ENCODE measurements around the gene SLC2A6.

SLC2A6 gene

DNA sequence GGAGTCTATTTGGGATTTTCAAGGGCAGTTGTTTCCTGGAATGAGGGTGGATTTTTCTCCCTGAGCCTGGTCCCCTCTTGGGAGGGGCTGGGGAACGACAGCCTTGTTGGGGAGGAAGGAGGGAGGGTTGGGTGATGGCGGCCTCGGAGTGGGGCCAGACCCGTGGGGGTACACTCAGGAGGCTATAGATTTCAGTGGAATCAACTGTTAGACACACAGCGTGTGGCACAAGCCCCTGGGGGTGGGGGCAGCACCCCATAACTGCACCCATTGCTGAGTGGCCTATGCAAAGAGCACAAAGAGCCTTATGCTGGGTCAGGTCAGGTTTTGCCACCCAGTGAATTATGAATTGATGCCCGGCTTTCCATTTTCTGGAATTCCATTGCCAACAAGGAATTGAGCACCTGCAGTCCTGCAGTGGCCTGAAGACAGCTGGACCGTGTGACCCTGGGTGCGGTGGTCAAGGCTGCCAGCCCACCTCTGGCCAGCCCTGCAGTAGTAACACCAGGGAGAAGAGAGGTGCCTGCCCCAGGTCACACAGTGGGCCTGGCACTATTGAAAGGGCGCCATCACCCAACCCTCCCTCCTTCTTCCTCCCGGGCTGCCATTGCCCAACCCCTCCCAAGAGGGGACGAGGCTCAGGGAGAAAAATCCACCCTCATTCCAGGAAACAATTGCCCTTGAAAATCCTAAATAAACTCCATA is 37.5 kb upstream of the SLC2A6 start:
- no peak for DNase-seq (ENCODE audit: low read depth in 2 of 2)

DNA sequence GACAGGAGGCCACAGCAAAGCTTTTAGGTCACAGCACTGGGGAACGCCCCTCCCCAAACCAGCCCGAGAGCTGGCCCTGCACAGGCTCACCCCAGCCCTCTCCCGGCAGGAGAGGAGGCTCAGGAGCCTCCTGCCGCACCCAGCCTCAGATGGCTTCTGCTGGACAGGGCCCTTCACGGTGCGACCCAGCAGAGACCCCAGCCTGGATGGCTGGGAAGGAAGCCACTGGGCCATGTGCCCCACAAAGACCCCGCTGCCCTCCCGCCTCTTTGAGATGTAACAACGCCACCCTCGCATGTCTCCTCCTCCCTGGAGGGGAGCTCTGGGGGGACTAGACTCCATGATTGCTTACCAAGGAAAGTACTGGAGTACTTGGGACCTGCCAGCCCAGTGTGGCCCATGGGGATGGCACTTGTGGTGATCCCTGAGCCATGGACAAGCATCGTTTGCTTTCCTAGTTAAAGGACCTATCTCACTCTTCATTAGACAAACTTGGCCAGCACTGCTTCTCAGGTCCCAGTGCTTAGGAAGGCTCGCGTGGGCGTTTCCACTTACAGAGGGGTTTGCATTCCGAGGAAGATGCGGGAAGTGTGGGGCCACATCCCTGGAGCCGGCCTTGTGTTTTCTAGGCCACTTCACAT is 36.8 kb upstream of the SLC2A6 start:
- no peak for DNase-seq (ENCODE audit: low read depth in 2 of 2)

DNA sequence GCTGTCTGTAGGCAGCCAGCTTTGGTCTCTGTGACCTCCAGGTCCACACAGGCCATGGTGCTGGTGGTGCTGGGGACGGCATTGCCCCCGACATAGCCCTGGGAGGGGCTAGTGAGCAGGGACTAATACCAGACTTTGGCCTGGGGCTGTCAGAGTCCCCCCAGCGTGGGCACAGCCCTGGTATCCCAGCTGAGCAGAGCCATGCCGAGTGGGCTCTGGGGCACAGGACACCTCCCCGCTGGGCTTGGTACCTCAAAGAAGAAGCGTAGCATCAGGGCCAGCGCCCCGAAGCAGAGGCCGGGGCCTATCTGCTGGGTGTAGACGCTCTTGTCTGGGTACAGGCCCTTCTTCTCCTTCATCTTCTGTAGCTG is 36.3 kb upstream of the SLC2A6 start:
- no peak for DNase-seq (ENCODE audit: low read depth in 2 of 2)

DNA sequence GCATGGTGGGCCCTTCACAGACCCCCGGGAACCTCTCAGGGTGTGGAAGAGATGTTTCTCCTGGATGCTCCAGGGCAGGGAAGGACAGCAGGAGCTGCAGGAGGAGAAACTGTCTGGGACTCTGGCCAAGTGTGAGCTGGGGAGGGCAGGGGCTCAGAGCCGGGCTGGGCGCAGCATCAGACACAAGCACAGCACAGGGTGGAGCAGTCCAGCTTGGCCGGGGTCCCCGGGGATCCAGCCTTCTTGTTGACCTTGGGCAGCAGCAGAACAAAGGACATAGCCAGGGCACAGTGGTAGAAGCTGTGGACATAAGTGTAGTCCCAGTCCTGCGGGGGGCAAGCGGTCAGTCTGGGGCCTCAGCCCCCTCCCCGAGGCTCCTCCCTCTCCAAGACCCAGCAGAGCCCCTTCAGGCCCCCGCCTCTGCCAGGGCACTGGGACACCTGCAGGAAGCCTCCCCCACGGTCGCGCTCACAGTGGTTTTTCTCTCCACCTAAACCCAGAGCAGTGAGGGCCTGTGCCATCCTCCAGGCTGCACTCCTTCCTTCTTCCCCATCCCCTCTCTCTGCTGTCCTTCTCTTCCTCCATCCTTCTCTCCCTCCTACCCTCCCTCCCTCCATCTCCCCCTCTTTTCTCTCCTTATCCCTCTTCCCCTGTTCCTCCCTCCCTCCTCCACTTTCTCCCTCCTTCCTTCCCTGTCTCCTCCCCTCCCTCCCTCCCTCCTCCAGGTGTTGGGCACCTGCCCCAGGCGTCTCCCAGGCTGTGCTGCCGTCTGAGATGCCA is 35.8 kb upstream of the SLC2A6 start:
- no peak for DNase-seq (ENCODE audit: low read depth in 2 of 2)

DNA sequence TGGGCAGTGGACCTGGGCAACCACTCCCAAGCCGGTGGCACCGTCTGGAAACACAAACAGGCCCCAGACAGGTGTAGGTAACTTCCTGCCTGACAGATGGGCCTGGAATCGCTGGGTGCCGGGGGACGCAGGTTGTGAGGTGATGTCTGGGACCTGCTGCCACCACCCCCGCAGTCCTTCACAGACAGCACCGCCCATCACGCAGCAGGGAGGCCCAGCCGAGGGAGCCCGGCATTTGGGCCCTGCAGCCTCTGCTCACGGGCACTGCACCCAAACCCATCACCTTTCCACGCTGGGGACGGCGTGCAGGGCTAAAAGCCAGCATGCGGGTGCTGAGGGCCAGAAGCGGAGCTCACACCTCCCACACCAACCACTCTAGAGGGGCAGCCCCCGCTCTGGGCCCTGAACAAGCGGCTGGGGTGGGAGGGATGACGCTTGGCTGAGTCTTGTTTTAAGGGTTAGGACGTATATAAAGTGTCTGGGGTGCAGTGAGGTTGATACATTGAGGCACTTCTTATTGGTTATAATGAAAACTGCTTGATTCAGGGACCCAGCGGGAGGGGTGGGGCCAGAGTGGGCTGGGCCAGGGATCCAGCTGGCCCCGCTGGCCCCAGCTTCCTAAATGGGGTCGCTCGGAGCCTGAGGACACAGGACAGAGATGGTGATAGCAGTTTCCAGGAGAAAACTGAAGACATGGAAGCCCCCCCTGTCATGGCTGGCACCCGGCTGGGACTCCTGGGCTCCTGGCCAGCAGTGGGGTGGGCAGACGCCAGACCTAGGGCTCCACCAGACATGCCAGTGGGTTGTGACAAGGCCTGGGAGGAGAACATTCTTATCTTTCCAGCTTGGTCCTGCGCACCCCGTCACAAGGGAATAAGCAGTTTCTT is 34.6 kb upstream of the SLC2A6 start:
- no peak for DNase-seq (ENCODE audit: low read depth in 2 of 2)

GRCh38 chr9:133512253-133513213 is 33.6 kb upstream of the SLC2A6 start:
- no peak for DNase-seq (ENCODE audit: low read depth in 2 of 2)

DNA sequence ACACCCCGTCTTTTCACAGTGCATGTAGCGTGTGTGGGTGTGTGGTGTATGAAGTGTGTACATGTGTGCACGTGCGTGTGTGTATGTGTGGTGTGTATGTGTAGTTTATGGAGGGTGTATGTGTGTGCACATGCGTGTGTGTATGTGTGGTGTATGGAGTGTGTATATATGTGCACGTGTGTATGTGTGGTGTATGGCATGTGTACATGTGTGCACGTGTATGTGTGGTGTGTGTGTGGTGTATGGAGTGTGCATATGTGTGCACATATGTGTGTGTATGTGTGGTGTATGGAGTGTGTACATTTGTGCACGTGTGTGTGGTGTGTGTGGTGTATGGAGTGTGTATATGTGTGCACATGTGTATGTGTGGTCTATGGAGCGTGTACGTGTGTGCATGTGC is 32.7 kb upstream of the SLC2A6 start:
- no peak for DNase-seq (ENCODE audit: low read depth in 2 of 2)

GRCh38 chr9:133510926-133511505 is 32.1 kb upstream of the SLC2A6 start:
- no peak for DNase-seq (ENCODE audit: low read depth in 2 of 2)

GRCh38 chr9:133509179-133510083 is 30.5 kb upstream of the SLC2A6 start:
- DNase-seq (ENCODE audit: low read depth in 2 of 2) = no peak

DNA sequence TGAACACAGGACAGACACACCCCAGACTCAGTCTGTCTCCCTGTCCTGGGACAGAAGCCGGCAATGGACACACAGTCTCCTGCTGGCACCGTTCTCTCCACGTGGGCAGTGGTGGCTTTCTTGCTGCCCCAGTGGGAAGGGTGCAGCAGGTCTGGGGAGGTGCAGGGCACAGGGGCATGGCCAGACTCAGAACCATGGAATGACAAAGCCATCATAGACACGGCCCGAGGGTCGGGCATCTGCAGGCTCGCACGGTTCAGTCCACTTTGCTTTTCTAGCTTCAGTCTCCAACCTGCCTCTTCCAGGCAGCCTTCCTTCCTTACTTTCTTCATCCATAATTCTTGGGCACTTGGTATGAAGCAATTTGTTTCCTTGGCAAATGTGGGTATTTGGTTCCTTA is 29.1 kb upstream of the SLC2A6 start:
- no peak for DNase-seq (ENCODE audit: low read depth in 2 of 2)

- DNase-seq (ENCODE audit: low read depth in 2 of 2) = no peak
Observed at GRCh38 chr9:133507246-133507965, 28.5 kb upstream of the SLC2A6 start.

DNA sequence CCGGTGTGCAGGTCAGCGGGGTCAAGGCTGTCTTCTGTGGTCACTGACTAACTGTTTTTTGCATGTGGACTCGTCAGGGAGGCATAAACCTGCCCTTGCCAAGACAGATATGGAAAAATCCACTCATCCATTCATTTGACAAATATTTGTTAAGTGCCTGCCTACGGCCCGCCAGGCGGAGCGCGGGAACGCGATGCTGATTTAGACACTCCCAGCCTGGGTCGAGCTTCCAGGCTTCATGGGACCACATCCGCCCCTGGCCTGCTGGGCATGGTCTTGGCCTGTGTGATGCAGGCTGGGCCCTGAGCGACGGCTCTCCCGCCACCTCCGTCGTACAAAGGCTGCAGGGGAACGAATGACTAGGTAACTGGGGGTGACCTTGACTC is 27.7 kb upstream of the SLC2A6 start:
- DNase-seq (ENCODE audit: low read depth in 2 of 2) = no peak

DNA sequence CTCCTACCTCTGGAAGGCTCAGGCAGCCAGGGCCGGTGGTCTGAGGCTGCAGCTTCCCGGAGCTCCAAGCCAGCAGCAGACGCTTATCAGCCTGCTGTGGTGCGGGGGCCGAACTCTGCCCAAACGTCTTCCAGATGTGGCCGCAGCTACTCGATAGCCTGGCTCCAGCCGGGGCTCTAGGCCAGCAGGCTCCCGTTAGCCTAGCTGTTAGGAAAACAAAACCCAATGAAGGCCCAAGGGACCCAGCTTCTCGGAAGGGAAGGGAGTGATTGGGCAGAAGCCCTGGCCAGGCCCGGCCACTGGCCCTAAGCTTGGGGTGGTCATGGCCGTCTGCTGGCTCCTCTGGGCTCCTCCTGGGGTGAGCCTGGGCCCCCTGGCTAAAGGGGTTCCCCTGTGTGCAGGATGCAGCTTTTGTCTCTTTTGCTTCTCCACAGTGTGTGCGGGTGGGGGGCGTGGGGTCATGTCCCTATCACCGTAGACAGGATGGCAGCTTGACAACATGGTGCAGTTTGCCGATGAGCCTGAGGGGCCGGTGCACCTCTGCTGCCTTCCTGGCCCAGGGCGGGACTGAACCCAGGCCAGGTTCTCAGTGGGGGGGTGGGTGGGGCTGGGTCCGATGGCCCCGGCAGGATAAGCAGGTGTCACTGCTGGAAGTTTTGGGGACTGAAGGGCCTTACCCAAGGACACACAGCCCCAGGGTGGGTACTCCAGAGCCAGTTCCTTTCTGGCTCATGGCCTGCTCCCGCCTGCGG is 27.2 kb upstream of the SLC2A6 start:
- DNase-seq (ENCODE audit: low read depth in 2 of 2) = no peak

GRCh38 chr9:133505186-133505830 is 26.4 kb upstream of the SLC2A6 start:
- no peak for DNase-seq (ENCODE audit: low read depth in 2 of 2)

DNA sequence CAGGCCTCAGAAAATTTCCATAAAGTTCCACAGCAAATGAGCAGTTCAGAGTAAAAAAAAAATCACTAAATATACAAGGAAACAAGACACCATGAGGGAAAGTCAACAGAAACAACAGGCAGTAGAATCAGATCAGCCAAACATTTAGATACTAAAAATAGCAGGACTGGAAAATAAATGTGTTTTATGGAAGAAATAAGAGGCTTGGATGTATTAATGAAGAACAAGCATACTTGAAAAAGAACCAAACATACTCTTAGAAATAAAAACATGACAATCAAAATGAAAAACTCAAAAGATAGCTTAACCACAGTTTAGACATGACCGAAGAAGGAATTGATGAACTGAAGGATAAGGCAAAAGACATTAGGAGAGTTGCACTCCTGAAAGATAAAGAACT is 23.2 kb upstream of the SLC2A6 start:
- DNase-seq (ENCODE audit: low read depth in 2 of 2) = no peak

- DNase-seq (ENCODE audit: low read depth in 2 of 2) = no peak
Observed at GRCh38 chr9:133499892-133500270, 21.0 kb upstream of the SLC2A6 start.

GRCh38 chr9:133499132-133499891 is 20.4 kb upstream of the SLC2A6 start:
- DNase-seq (ENCODE audit: low read depth in 2 of 2) = no peak
